Hematopoietic multipotent progenitor cell treated with erythropoietin and hydrocortisone succinate and interleukin-3 and kit ligand, for 6 days (in vitro differentiated cells): ENCODE results near the gene THPO.

ENCODE experiments used
- DNase-seq: peaks from one replicate; pipeline ENCODE4 v3.0.0-alpha.2; 2015

The THPO gene

GRCh38 chr3:184377882-184378445, at the start of gene THPO:
TSS of gene THPO (minus strand) at chr3:184378207. CDS start at chr3:184376259, 1,948 bp downstream.
- no peak for DNase-seq

DNA sequence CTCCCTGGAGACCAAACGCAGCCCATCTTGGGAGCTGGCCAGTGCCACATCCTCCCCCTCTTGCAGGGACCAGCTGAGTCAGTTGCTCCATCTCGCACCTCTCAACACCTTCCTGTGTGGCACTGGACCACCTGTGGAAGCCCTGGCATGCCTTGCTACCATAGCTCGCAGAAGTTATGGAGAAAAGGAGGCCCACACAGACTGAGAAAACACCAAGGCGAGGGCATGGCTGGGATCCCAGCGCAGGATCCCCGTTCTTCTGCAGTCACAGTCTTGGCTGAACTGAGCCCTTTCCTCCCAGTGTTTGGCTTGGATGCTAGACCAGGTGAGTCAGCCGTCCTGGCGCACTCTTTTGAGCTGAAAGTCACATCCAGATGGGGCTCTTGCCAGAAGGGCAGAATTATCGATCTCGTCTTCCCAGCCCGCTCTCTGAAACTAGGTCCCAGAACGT, 48.7 kb upstream of the THPO start:
- DNase-seq: no peak

DNA sequence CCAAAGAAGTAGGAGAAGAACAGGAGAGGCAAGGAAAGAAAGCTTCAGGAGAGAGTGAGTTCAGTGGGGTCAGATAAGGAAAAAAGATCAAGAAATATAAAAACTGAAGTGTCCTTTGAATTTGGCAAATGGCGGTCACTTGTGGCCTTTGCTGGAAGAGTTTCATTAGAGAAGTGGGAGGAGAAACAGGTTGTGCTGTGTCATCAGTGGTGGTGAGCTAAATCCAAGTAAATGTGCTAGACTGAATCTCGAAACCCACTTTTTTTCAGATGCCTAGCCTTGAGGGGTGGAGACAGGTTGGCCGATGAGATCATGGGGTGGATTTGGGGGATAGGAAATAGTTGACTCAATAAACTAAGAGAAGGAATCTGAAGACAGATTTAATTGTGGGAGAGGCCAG, 45.6 kb upstream of the THPO start:
- no peak for DNase-seq

DNA sequence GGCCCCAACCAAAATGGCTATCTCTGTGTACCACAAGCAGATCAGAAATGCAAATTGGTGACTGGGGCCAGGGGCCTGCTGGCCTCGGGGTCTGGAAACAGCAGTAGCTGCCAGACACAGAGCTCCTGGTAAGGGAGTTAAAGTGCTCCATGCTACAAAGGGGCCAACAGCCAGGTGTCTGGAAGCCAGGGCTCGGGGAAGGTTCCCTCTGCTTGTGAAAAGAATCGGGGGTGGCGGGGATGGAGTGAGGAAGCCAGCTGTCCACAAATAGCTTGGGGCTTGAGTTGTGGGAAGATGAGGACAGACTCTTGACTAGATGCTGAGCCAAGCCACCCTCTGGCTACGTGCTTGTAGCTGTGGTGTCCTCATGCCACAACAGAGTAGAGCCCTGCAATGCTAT, 41.2 kb upstream of the THPO start:
- DNase-seq: no peak

DNA sequence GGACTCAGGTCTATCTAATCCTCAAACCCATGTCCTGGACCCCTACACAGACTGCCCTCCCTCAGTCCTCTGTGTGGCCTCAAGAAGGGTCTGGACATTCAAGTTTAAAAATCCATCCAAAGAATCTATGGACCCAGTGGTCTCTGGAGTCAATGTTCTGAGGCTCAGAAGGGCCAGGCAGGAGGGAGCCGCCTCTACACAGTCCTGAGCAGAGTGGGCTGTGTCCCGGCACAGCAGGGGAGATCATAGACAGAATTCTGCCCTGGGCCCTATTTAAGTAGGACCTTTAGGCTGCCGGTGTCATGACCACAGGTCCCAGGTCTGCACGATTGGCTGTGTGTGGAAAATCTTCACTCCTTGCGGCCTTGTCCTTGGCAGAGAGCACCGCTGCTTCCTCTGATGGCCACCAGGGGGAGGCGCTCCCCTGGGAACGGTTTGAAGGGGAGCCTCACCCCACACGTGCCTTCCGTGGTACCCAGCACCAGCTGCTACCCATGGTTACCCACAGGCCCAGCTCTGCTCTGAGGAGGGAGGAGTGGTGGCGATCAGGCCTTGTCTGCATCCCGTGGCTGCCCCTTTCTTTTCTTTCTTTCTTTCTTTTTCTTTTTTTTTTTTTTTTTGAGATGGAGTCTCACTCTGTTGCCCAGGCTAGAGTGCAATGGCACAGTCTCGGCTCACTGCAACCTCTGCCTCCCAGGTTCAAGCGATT, 39.8 kb upstream of the THPO start:
- DNase-seq: peak; percentile 86

DNA sequence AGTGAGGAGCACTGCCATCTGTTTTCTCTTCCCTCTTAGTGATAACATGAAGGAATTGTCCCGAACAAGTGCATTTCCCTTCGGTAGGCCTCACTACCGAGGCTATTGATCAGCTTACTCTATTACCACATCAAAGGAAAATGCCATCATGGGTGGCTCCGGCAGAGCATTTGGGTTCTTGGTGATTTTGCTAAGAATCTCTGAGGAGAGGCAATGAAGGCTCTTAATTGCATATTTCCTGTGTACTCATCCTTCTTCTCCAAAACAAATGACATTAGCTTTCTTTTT, 37.1 kb upstream of the THPO start:
- DNase-seq: no peak

- DNase-seq: no peak
These were observed 36.6 kb upstream of the THPO start for GRCh38 chr3:184414418-184415202.

- DNase-seq: no peak
These were observed 32.0 kb upstream of the THPO start for GRCh38 chr3:184409946-184410500.

DNA sequence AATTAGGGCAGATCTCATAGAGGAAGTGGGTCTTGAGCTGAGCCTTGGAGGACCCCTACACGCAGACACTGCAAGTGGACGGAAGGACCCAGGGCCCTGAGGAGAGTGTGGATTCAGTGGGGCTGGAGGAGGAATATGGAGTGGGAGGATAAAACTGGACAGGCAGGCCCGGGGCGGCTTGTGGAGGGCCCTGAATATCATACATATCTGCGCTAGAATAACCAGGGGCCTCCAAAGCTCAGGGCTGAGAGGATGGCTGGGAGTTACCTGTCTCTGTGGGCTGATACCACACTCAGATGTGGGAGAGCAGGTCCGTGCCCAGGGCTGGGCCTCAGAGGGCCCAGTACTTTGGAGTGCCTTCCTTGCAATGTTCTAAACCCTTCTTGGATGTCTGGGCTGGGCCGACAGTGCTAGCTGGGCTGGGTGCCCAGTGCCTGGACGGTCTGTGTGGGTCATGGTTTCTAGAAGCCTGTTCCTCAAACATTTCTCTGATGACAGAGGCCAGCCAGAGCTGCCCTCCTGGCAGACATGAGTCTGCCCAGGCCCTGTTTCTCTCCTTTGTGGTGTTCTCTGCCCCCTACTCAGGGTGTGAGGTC, 31.4 kb upstream of the THPO start:
- DNase-seq: no peak

DNA sequence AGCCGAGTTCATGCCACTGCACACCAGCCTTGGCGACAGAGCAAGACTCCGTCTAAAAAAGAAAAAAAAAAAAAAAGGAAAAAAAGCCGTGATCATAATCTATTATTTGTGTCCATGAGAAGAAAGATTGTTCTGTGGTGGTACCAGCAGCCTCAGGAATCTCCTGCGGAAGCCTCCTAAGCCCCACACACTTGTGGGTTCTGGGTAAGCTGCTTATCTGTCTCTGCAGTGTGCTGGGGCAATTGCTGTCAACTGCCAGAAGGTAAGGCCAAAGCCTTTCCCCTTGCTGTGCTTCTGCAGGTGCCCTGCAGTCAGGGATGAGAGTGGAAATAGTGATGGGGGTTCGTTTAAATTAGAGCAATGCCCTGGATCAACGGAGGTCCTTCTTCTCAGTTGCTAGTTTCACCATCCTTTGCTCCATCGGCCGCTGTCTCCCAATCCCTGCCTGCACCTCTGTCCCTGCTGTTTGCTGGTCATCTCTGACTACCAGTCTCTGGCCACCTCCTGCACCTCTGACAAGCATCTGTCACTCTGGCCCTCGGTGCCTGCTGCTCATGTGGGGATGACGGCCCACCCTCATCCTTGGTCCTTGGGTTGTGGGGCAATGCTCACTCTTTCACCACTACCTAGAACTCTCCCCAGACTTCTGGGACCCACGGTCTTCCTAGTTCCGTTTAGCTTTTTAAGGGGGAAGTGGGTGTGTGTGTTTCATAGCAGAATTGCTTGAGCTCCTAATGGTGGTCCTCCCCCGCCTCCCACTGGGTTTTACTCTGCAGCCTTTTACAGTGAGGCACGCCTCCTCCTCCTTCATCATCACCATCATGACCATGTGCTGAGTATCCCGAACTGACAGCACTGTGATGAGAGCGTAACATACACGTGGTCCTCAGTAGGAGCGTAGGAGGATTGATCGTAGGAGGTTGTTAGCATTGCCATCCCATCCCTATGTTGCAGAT, 27.3 kb upstream of the THPO start:
- peak; percentile 69 for DNase-seq

GRCh38 chr3:184399410-184399809, 21.4 kb upstream of the THPO start:
- no peak for DNase-seq

DNA sequence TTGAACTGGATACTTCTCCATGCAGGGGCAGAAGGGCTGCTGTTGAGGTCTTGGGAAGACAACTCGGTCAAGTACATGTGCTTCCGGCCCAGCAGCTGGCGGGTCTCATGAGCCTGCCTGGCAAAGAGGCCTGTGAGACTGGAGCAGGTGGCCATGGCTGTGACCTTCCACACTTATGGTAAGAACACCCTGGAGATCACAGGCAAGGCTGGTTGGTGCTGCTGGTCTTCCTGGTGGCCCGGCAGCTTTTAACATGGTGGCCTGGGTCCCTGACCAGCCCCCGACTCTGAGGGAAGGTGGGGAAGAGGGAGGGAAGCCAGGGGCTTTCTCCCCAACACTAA, 17.3 kb upstream of the THPO start:
- no peak for DNase-seq

GRCh38 chr3:184391266-184391665, 13.3 kb upstream of the THPO start:
- no peak for DNase-seq

GRCh38 chr3:184389935-184390528, 12.0 kb upstream of the THPO start:
- no peak for DNase-seq

DNA sequence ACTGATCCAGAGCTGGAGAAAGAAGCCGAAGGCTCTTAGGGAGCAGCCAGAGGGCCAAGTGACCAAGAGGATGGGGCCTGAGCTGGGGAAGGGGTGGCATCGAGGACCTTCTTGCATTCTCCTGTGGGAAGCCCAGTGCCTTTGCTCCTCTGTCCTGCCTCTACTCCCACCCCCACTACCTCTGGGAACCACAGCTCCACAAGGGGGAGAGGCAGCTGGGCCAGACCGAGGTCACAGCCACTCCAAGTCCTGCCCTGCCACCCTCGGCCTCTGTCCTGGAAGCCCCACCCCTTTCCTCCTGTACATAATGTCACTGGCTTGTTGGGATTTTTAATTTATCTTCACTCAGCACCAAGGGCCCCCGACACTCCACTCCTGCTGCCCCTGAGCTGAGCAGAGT, 11.4 kb upstream of the THPO start:
- no peak for DNase-seq

GRCh38 chr3:184388936-184389230, 10.9 kb upstream of the THPO start:
- DNase-seq: no peak

DNA sequence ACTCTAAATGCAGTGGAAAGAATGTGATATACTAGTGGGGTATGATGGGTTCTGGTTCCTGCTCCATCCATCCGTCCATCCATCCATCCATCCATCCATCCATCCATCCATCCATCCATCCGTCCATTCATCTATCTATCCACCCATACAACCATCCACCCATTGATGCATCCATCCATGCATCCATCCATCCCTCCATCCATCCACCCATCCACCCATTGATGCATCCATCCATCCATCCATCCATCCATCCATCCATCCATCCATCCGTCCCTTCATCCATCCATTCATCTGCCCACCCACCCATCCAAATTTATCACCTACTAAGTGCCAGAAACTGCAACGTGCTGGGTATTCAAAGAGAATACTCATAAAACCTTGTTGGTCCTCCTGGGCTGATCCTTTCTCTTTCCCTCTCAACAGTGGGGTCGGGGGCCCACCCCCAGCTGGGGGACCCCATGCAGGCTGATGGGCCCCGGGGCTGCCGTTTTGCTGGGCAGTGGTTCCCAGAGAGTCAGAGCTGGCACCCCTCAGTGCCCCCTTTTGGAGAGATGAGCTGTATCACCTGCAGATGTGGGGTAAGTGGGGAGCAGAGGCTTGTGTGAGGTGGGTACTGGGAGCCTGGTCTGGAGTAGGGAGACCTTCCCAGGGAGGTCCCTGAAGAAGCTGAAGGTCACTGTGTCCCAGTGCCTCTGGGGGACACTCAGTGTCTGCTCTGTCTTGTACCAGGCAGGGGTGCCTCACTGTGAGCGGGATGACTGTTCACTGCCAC, 10.3 kb upstream of the THPO start:
- DNase-seq: no peak

DNA sequence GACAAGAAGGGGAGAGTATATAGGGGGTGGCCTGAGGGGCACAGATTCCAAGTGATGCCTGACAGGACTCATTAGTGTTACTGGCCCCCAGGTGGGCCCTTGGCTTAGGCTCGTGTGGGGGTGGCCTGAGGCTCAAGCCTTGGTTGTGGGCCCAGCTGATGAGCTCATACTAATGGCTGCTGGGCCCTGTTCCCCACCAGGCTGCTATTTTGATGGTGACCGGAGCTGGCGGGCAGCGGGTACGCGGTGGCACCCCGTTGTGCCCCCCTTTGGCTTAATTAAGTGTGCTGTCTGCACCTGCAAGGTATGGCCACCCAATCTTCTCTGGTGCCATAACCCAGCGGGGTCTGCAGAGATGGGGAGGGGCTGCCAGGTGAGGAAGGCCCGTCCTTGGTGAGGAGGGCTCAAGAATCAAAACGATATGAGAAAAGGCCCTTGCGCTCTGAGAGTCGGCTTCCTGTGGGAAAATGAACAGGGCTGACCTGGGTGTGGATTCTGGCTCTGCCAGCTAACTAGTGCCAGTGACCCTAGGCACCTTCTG, 9.2 kb upstream of the THPO start:
- DNase-seq: no peak

GRCh38 chr3:184386047-184386806, 8.2 kb upstream of the THPO start:
- no peak for DNase-seq

DNA sequence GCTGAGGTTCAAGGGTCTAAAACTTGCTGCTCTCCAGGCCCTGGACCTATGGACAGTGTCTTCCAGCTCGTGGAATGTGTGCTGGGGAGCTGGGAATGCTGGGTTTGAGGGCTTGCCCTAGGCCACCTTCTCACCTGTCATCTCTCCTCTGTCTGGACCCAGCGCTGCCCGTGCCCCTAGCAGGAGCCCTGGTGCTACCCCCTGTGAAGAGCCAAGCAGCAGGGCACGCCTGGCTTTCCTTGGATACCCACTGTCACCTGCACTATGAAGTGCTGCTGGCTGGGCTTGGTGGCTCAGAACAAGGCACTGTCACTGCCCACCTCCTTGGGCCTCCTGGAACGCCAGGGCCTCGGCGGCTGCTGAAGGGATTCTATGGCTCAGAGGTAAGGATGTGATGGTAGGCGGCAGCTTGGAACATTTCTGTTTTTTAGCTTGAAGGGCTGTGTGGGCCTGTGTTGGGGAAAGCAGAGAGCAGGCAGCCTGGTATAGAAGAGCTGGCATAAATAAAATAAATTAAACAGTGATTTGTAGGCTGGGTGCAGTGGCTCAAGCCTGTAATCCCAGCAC, 6.9 kb upstream of the THPO start:
- no peak for DNase-seq
